Measurements from ENCODE around the gene RPUSD1.
A peak's percentile ranks its signal among the peaks of the same experiment; 100 is the strongest.

Gene RPUSD1

DNA sequence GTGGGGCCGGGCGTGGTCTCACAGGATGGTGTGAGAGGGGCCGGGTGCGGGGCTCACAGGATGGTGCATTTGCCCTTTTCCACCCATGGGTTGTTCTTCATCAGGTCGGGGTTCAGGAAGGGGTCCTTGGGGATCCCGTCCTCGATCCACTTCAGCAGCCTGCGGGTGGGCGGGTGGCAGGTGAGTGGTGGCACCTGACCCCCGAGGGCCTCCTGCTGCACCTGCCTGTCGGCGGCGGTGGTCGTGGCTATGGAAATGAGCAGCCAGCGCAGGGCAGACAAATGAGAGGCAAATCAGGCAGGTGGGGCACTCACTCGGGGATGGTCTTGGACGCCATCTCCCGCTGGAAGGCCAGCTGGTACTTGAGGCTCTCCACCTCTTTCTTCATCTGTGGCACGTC, 10.5 kb upstream of the RPUSD1 start:
- DNase-seq: no peak

DNA sequence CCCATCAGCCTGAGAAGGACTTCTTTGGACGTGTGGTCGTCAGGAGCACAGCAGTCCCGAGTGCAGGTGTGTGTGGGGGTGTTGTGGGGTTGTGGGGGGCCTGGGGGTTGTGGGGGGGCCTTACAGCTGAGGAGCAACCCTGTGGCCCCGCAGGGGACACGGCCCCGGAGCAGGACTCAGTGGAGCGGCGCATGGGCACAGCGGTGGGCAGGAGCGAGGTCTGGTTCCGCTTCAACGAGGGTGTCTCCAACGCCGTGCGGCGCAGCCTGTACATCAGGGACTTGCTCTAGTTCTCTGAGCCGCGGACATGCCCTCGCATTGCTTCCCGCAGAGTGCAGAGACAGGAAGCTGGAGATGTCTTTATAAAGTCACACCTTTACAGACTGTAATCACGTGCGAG, 9.5 kb upstream of the RPUSD1 start:
- no peak for DNase-seq

DNA sequence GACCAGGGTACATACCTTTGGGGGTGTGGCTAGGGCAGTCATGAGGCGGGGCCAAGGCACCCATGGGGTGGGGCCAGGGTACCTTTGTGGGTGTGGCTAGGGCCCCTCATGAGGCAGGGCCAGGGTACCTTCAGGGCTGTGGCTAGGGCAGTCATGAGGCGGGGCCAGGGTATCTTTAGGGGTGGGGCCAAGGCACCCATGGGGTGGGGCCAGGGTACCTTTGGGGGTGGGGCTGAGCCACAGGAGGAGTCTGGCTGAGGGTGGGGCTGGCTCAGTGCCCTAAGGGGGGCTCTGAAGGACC, 8.9 kb upstream of the RPUSD1 start:
- DNase-seq: no peak

DNA sequence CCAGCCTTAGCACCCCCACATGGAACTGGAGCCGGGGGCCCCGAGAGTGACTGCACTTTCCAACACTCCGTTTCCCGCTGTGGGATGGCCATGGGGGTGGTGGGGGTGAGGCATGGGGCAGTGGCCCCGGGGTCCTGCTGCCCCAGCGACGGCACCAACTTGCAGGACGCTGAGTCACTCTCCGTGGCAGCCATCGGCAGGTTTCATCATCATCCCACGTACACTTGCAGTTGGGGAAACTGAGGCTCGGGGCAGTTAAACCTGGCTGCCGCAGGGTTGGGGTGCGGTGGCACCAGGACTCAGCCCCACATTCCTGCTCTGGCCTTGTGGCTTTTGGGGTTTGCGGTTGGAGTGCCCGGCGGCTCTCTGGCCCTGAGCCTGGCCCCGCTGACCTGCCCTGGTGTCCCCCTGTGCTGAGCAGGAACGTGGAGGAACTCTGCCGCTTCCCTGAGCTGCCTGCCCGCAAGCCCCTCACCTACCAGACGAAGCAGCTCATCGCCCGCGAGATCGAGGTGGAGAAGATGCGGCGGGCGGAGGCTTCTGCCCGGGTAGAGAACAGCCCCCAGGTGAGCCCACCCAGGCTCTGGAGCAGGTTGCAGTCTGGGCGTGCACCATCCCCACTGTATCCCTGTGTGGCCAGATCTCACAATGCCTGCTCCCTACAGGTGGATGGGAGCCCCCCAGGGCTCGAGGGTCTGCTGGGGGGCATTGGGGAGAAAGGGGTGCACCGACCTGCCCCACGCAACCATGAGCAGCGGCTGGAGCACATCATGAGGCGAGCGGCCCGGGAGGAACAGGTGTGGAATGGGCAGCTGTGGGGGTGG, 8.3 kb upstream of the RPUSD1 start:
- no peak for DNase-seq

DNA sequence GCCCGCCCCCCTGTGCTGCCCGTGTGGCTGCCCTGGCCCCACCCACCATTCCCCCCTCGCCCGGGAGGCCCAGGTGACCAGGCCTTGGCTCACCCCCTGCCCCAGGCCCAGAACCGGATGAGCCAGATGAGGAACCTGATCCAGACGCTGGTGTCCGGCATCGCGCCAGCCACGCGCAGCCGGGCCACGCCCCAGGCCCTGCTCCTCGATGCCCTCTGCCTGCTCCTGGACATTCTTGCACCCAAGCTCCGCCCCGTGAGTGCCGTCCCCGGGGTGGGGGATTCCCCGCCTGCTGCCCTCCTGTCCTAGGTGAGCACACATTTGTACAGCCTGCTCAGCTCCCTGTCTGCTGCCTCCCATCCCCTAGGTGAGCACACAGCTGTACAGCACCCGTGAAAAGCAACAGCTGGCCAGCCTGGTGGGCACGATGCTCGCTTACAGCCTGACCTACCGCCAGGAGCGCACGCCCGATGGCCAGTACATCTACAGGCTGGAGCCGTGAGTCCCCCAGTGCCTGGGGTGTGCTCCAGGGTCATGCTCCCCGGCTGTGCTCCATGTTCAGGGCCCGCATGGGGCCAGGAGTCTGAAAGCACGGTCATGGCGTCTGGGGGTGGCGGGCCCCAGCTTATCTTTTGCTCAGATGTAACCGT, 7.5 kb upstream of the RPUSD1 start:
- no peak for DNase-seq

- no peak for DNase-seq
Observed at GRCh38 chr16:794853-795466, 6.8 kb upstream of the RPUSD1 start.

- no peak for DNase-seq
Observed at GRCh38 chr16:794091-794822, 6.1 kb upstream of the RPUSD1 start.

- no peak for DNase-seq
Observed at GRCh38 chr16:793414-793813, 5.2 kb upstream of the RPUSD1 start.

- no peak for DNase-seq
Observed at GRCh38 chr16:792221-792995, 4.2 kb upstream of the RPUSD1 start.

DNA sequence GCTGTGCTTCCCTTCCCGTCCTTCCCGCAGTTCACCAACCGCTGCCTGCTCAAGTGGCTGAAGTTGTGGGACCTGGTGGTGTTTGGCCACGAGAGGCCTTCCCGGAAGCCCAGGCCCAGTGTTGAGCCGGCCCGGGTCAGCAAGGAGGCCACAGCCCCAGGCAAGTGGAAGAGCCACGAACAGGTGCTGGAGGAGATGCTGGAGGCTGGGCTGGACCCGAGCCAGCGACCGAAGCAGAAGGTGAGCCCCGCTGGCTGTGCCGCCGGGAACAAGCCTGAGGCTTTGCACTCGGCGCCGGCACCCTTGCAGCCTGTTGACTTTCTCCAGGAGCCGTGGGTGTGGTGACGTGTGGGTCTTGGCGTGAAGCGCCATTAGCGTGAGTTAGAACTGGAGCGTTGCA, 3.0 kb upstream of the RPUSD1 start:
- DNase-seq: no peak

DNA sequence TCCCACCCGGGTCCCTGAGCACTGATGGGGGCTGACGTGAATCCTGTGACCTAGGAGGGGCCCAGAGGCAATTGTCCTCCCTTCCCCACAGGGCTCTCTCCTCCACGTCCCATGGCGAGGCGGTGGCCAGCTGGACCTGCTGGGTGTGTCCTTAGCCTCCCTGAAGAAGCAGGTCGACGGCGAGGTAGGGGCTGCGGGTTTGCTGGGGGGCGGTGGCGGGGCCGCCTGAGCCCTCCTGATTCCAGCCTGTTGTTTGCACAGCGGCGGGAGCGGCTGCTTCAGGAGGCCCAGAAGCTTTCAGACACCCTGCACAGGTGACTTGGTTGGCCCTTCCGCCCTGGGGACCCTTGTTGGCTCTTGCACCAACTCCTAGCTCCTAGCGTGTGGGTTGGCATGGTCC, 1.9 kb upstream of the RPUSD1 start:
- DNase-seq: no peak

GRCh38 chr16:789191-789850, 1.1 kb upstream of the RPUSD1 start:
- DNase-seq: no peak

- DNase-seq: peak; percentile 14 to 97 (median 82)
Observed at GRCh38 chr16:788399-789126, 382 bp upstream of the RPUSD1 start, which contains the start of gene CHTF18. Gene CHTF18, plus strand, starts transcription at chr16:788620. Its CDS starts 65 bp downstream, at chr16:788685.

DNA sequence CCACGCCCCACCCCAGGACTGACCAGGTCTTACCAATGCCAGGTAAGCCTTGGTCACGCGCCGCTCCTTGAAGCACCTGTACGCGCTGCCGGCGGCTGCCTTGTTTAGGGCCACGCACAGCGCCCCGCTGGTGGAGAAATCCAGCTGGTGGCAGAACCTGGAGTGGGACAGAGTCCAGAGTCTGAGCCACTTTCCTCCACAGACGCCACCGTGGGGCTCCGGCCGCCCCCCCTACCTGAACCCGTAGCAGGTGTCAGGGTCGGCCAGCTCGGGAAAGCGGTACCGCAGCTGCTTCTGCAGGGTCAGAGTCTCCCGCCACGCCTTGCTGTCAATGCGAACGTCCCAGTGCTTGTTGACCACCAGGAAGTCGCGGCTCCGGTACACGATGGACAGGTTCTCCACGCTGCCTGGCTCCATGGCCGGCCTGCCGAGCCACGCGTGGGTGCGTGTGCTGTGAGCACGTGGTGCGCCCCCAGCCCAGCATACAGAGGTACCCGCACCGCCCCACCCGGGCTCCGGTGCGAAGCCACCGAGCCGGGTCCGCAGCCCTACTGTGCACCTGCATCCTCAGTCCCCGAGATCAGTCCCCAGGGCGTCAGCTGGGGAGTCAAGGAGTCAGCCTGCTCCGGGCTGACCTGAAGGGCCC, 737 bp downstream of the RPUSD1 start:
- DNase-seq: no peak

DNA sequence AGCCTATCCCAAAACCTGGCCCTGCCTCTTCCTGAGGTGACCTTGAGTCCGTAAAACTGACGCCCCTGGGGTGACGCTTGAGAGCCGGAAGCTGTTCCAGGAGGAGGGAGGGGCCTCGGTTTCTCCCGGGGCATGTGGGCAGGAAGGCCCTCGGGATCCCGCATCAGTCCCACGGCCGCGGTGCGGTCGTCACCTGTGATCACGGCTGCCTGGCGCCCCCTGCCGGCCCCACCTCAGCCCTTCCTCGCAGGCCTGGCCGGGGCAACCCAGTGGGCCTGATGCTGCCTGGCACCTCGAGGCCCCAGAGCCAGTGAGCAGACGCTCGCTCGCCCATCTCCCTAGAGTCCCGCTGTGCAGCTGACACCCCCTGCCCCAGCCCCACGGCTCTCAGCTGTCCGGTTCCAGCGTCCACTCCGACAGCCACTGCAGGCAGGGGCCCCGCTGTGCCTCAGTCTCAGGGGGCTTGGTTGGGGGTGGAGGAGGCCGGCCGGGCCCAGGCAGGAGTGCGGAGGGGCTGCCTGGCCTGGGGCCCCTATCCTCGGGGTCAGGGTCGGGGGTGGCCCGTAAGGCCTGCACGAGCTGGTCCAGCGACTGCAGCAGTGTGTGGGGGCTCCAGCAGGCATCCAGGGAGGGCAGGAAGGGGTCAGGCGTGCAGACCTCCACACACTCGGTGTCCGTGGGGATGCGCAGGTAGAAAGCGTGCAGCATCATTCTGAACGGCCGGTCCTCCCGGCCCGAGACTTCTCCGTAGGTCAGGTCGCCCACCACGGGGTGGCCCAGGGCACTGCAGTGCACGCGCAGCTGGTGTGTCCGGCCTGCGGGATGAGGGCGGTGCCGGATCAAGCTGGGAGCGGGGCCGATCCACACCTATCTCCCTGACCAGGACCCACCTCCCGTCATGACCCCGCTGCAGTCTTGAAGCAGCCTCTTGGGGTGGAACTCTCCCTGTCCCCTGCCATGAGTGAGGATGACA, 2.3 kb downstream of the RPUSD1 start:
- peak in 10 of 14 donors; percentile 7 to 42 (median 21) for DNase-seq

DNA sequence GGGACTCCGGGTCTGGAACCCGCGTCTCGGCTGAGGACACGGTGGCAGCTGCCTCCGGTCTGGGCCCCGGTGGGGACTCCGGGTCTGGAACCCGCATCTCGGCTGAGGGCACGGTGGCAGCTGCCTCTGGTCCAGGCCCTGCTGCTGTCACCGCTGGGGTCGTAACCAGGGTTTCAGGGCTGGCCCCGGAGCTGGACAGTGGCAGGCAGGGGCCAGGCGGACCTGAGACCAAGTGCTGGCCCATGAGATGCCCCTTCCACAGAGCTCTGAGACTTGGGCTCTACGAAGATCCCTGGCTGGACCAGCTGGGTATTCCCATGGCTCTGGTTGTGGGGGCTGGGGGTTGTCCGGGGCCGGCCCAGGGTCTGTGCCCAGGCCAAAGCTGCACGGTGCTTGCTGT, 3.8 kb downstream of the RPUSD1 start:
- no peak for DNase-seq

GRCh38 chr16:783404-784161, 4.6 kb downstream of the RPUSD1 start:
- no peak for DNase-seq

DNA sequence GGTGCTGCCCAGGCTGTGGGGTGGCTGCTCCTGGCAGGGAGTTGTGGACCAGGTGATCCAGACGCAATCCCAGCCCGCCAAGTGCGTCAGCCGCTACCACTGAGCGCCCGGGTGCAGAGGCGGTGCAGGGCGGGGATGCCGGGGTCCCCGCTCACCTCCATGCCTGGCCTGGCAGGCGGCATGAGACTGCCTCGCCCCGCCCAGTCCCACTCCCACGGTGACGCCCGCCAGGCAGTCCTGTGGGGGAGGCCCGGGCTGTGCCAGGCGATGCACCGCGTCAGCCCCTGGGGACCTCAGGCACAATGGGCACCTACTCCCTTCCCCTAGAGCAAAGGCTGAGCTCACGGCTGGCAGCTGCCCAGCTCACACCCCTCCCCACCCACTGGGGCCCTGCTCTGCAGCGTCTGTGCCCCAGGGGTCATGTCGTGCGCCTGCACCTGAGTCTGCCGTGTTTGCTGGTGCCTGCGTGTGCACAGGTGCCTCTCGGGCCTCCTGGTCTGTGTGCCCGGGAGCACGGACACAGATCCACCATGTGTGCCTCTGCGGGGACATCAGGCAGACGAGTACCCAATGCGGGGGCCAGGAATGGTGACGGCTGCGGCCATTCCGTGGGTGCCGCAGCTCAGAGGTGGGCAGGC, 5.3 kb downstream of the RPUSD1 start:
- no peak for DNase-seq
